ENCODE data around the gene PDE4D.

GRCh38 chr5:59157068-59157467, 736.5 kb downstream of the PDE4D start:
- TF ChIP-seq CTCF (IDR thresholded peaks at IDR 0.05) = no peak
- TF ChIP-seq ZFX (IDR thresholded peaks at IDR 0.05; ENCODE audit: borderline replicate concordance) = no peak

Data from 22Rv1 (cell line).